ENCODE measurements around the gene SLC39A12.
"Not testable (repeated sequence)": the region's sequence is repeated elsewhere in the genome, so short reads cannot be mapped to it uniquely, and the experiment has no call there.

SLC39A12 gene

GRCh38 chr10:17951868-17952371 is at the start of gene SLC39A12:
TSS of gene SLC39A12 (plus strand) at chr10:17951918. CDS start at chr10:17953277, 1,359 bp downstream.
- no peak for DNase-seq

DNA sequence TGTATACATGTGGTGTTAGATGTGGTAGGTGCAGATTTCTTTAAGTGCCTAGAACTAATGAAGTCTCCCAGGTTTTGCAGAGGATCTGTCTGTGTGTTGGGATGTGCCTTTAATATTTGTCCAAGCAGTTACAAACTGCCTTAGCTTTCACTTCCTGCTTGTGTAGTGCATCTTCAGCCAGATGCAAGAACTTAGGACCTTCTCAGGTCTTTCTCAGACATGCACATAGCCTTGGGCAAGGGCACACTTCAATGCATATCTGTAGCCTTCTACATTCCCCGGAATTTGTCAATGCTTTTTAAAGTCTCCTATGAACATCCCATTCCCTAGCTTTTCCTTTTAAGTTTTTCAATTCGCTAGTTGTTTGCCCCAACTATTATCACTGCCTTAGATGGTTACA is 47.2 kb upstream of the SLC39A12 start:
- no peak for DNase-seq

GRCh38 chr10:17905491-17905890 is 46.2 kb upstream of the SLC39A12 start:
- DNase-seq = no peak

DNA sequence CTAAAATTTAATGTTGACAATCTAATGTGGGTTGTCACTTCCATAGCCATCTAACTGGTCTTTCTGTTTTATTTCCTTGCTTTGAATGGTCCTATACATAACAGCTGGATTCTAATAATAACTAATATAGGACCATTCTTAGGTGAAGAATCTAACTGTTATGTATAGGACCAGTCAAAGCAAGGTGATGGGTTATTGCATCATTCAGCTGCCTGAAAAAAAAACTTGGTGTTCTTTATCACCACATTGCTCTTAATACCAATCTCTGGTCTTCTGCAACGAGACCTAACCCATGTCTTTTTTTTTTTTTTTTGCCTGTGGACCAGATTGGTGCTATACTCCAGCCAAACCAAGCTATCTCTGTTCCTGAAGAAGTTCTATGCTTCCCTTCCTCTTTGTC is 45.7 kb upstream of the SLC39A12 start:
- no peak for DNase-seq

- no peak for DNase-seq
Measured at GRCh38 chr10:17907641-17908040, 44.1 kb upstream of the SLC39A12 start.

GRCh38 chr10:17910125-17910789 is 41.5 kb upstream of the SLC39A12 start:
- peak; percentile 17 for DNase-seq

DNA sequence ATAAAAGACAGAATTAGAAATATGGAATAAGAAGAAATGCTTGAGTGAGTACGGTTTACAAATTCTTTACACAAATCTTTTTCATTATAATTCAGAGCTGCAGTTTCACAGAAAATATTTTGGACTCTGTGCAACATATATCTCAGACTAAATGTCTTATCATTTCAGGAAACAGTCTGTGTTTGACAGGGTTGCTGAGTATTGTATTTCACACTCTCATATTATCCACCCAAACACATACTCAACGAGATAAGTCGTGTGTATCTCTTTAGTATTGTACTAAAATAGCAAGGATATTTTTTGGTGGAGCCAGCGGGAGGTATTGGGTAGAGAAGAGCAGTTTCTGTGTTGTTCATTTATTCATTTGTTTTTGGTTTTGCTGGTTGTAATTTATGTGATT is 39.0 kb upstream of the SLC39A12 start:
- no peak for DNase-seq

- DNase-seq = no peak
Measured at GRCh38 chr10:17913604-17914003, 38.1 kb upstream of the SLC39A12 start.

DNA sequence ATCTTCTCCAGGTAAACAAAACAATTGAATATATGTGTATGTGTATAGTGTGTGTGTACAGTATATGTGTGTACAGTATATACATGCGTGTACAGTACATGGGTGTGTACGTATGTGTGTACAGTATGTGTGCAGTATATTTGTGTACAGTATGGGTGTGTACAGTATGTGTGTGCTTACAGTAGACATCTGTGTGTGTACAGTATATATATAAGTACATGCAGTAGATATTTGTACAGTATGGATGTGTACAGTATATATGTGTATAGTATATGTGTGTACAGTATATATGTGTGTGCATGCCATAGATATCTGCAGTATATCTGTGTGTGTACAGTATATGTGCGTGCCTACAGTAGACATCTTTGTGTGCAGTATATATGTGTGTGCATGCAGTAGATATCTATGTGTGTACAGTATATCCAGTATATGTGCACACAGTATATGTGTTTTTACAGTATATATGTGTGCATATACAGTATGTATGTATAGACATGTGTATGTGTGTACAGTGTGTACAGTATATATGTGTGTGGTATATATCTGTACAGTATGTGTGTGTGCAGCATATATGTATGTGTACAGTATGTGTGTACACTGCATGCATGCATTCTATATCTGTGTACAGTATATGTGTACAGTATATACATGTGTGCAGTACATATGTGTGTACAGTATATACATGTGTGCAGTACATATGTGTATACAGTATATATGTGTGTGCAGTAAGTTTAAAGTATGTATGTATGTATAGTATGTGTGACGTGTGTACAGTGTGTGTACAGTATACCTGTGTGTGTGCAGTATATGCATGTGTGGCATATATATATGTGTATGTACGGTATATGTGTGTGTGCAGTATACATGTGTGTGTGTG is 37.3 kb upstream of the SLC39A12 start:
- DNase-seq = no peak

DNA sequence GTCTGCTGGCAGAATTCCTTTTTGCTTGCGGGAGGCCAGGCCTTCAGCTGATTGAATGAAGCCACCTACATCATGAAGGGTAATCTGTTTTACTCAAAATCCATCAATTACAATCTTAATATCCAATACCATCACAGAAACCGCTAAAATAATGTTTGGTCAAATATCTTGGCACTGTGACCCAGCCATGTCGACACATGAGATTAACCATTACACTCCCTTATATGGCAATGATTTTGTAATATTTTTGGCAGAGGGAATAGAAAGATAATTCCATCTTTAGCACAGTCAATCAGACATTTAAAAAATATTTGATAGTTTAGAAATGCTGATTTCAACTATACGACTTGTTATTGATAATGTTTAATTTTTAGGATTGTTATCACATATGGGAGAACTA is 36.5 kb upstream of the SLC39A12 start:
- no peak for DNase-seq

DNA sequence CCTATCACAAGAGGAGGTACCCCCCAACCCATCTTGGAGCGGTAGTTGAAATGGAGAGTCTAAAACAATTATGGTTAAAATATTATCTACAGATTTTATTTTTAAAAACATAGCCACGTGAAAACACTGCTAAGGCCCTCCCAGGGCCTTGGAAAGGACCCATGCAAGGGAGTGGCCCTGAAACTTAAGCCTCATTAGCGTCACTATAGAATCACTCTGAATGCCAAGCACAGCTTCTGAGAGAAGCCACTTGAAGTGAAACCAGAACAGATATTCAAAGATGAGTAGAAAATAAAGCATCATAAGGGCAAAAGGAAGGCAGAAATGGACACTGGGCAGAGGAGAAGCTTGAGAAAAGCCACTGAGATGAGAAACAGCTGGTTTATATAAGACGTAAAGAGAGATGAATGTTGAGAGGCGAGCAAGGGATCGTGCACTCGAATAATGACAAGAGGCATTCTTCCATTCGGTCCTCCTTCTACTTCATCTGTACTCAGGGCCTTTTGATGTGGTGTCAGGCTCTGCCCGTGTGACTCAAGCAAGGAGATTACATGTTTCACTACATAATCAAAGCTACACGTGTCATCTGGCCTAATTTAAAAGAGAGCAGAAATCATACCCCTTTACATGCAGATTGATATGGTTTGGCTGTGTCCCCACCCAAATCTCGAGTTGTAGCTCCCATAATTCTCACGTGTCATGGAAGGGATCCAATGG is 33.4 kb upstream of the SLC39A12 start:
- DNase-seq = no peak

DNA sequence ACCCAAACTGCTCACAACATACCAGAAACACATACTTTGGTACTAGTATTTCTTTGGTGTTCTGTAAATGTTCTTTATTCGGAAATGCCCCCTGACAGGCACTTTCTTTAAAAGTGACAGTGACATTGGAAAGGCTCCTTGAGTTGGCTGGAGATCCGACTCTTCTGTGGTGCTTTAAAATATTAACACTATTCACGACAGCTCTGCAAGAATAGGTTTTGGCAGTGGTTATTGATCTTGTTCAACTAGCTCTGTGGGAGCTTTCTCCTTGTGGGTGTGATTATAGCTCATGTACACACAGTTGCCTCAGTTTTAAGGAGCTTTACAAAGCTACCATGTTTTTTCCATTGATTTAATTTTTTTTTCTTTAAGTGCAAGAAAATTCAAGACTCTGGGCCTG is 30.3 kb upstream of the SLC39A12 start:
- no peak for DNase-seq

DNA sequence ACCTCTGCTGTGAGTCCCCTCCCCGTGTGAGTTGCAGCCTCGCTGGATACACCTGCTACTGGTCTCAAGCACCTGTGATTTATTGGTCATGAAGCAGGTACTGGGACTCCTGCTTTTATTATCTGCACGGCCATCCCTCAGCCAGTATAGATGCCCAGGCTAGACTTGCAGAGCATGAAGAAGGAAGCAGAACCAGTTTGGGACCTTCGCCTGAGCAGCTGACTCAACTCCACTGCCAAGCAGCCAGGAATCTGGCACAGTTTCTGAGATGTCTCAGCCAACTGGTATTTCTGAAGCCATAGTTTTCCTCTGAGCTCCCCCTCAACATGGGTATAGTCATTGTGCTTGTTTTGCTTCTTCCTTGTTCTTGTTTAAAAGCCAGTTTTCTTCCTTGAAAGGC is 28.0 kb upstream of the SLC39A12 start:
- peak; percentile 28 for DNase-seq

- no peak for DNase-seq
Measured at GRCh38 chr10:17943033-17943745, 8.5 kb upstream of the SLC39A12 start.

- DNase-seq = not testable (repeated sequence)
Measured at GRCh38 chr10:17950269-17950668, 1.4 kb upstream of the SLC39A12 start.

- DNase-seq = no peak
Measured at GRCh38 chr10:17950726-17951125, 992 bp upstream of the SLC39A12 start.

DNA sequence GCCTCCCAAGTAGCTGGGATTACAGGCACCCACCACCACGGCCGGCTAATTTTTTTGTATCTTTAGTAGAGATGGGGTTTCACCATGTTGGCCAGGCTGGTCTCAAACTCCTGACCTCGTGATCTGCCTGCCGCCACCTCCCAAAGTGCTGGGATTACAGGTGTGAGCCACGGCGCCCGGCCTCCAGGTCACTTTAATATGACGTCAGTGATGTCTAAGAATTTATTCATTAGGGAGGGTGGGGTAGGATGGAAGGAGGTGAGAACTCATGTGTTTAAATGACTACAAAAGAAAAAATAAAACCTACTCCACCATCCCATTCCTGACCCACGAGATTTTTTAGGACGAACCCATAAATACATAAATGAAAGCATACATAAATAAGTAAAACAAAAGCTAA is 2.7 kb downstream of the SLC39A12 start:
- DNase-seq = not testable (repeated sequence)

DNA sequence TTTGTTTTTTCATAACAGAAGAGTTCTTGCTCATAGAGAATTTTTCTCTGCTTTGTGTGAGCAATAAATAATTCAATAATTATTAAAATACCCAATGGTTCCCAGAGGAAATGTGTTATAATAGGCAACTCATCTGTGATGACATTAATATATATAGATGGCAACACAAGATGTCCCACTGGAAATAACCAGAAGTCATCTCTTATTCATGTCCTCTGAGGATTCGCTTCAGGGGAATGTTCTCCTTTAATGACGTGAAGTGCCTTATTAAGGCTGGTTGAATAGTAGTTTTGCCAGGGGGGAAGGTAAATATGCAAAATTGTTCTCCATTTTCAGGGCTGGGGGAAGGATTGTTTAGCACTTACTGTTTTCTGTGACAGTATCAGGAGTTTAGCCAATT is 3.1 kb downstream of the SLC39A12 start:
- DNase-seq = no peak

DNA sequence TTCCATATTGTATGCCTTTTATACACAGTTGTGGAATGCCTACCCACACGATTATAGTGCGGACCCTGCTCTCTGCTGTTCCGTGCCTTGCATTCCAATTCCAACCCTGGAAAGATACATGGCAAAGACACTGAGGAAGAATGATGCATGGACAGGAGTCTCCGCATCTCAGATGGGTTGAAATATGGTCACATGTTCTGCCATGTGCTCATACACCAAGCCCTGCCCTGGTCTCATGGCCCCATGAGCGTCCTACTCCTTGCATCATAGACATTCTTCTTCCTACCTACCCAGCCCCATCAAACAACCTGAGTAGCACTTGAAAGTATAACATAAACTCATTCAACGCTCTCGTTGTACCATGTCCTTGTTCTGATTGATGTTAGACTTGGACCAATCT is 6.3 kb downstream of the SLC39A12 start:
- DNase-seq = no peak

GRCh38 chr10:17959870-17960269 is 8.2 kb downstream of the SLC39A12 start:
- no peak for DNase-seq

DNA sequence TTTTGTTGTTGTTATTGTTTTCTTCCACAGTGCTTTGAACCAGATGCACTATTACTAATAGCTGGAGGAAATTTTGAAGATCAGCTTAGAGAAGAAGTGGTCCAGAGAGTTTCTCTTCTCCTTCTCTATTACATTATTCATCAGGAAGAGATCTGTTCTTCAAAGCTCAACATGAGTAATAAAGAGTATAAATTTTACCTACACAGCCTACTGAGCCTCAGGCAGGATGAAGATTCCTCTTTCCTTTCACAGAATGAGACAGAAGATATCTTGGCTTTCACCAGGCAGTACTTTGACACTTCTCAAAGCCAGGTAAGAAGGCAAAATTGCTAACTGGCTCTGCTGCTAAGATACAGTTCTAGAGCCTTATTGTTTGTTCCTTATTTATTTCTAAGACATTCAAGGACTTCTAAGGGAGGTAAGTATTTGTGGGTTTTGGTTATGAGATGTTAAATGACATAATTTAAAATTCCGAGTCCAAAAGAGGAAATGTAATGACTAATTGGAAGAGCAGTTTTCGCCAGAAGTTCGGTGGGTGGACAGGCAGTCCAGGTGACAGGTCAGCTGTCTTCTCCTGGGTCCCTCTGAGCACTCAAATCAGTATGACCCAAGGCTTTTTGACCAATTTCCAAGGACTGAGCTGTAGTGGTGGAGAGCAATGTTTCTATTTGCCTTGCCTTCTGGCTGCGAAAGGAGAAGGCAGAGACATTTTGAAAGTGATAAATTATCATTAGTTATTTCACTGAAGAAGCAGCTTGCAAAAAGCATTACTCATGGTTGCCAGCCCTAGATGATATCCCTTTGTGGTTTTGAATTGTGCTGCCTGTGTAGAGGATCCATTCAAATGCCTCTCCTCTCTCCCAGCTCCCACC is 10.1 kb downstream of the SLC39A12 start:
- no peak for DNase-seq

DNA sequence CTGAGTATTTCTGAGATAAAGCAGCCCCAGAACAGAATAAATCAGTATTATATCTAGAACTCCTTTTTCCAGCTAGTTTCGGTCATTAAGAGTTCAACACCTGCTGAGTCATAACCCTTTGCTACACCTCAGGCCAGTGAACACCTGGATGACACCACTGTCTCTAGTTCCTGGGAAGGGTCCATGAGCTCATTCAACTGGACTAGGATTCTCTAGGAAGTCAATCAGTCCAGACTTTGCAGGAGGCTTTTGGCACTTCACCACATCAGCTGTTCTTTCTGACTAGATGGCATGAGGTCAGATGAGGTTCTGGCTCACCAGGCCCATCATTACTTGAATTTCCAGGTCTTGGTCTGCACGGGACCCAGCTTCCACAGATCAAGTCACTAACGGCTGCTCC is 11.7 kb downstream of the SLC39A12 start:
- DNase-seq = no peak
